Measurements from ENCODE around the gene HOXC12.

Gene HOXC12

GRCh38 chr12:53982648-53983567, 28.2 kb downstream of the HOXC12 start:
- FAIRE-seq (no peak), DNase-seq (ENCODE audit: low spot score) (no peak)

DNA sequence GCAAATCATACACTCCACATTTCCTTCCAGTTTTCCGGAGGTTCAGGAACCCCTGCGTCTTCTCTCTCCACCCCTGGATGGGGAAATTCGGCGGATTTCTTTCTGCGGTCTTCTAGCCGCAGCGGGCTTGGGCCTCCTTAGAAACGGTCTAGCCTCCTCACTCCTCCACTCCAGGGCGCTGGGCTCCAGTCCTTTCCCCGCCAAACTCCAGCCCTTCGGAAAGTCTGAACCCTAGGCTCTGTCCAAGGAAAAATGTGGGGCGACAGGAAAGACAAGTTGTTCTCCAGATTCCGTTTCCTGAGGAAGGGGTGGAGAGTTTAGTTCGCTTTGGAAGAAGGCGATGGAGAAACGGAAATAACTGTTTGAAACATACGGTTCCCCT, 28.9 kb downstream of the HOXC12 start:
- no peak for FAIRE-seq

DNA sequence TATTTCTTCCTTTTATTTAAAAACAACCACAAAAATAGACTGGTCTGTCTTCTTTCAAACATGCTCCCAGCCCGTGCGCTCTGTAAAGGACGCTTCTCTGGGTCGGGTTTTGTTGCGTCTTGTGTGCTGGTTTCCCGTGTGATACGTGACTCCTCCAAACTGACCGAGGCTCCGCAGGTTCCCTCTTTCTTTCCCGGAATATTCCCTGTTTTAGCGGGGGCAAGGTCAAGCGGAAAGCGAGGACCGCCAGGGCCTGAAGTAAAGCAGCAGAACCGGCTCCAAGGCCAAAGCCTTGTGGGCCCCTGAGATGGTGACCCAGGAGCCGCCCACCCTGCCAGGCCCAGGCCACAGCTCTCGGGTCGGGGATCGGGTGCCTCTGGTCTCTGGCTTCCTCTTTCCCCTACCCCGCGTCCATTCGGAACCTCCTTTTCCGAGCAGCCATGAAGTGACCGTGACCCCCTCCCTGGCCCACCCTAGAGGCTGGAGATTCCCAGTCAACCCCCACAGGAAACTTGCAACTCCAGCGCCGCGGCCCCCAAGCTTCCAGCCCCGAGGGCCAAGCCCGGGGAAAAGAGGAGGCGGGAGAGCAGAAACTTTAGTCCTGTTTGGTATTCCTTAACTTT, 29.4 kb downstream of the HOXC12 start:
- no peak for FAIRE-seq
- no peak for DNase-seq (ENCODE audit: low spot score)

More for the DNA sequence above, 28.9 kb downstream of the HOXC12 start:
- DNase-seq (ENCODE audit: low spot score), result no peak

- DNase-seq (ENCODE audit: low spot score) (peak; percentile 92), FAIRE-seq (peak; percentile 92)
Measured at GRCh38 chr12:53984901-53985691, 30.4 kb downstream of the HOXC12 start, which contains the start of gene HOXC10. Gene HOXC10, plus strand, starts transcription at chr12:53985146. Its CDS starts 114 bp downstream, at chr12:53985260.

DNA sequence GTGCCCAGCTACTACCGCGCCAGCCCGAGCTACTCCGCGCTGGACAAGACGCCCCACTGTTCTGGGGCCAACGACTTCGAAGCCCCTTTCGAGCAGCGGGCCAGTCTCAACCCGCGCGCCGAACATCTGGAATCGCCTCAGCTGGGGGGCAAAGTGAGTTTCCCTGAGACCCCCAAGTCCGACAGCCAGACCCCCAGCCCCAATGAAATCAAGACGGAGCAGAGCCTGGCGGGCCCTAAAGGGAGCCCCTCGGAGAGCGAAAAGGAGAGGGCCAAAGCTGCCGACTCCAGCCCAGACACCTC, 30.9 kb downstream of the HOXC12 start:
- FAIRE-seq (no peak), DNase-seq (ENCODE audit: low spot score) (no peak)

- DNase-seq (ENCODE audit: low spot score) (no peak), FAIRE-seq (no peak)
Measured at GRCh38 chr12:53985994-53986685, 31.4 kb downstream of the HOXC12 start.

- no peak for FAIRE-seq
- no peak for DNase-seq (ENCODE audit: low spot score)
Measured at GRCh38 chr12:53986686-53987483, 32.2 kb downstream of the HOXC12 start.

- FAIRE-seq (no peak), DNase-seq (ENCODE audit: low spot score) (no peak)
Measured at GRCh38 chr12:53987787-53988230, 33.1 kb downstream of the HOXC12 start.

DNA sequence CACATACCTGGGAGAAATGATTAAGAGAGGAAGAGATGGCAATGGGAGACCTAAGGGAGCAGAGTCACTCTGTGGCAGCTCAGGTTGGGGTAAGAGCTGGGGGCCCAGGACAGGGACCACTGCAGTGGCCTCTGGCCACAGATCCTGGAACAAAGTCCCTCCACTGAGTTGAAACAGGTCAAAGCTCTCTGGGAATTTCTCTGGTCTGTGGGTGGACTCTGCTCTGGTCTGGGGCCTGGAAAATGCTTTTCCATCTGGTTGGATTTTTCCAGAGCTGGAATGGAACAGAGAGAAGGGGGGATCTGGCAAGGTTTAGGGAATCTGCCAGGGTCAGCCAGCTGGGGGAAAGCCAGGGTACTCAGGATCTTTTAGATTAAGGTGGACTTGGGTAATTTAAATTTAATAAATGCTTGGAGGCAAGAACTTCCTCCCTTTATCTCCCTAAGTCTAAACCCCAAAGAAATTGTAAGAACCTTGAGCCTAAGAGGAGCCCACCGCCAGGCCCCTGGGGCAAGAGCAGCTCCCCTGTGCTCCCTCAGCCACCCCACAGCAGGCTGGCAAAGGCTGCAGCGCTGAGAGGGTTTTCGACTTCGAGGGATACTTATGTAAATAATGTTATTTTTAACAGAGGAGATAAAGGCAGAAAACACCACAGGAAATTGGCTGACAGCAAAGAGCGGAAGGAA, 34.0 kb downstream of the HOXC12 start:
- DNase-seq (ENCODE audit: low spot score), result no peak
- FAIRE-seq, result no peak

GRCh38 chr12:53989227-53990113, 34.8 kb downstream of the HOXC12 start:
- peak; percentile 13 for FAIRE-seq
- DNase-seq (ENCODE audit: low spot score), result peak; percentile 47

DNA sequence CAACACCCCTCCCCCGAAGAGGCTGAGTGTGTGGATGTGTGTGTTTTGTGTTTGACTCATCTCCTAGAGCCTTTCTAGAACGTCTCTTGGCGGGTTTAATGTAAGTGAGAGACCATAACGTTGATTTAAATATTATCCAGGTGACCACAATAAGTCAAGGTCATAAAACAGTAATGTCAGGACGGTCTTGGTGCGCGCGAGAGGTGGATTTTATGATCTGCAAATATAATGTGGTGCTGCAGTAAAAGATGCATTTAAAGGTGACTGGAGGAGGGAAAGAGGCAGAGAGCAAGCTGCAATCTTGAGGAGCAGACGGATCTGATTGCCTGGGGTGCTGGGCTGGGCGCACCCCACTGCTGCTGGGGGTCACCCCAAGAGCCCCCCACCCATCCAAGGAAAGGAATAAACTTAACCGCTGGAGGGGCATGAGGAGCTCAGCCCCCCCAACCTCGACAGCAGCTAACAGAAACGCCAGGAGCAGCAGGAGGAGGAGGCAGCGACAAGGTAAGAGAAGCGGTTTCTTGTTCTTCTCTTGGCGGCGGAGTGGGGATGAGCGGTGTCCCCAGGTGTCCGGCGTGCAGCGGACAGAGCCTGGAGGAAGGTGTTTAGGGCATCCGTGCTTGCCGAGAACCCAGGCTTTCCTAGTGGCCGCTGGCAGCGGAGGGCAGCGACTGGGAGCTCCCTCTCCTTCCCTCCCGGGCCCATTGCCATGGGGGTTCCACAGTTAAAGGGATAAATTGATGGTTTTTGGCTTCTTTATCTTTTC, 35.8 kb downstream of the HOXC12 start:
- no peak for FAIRE-seq
- no peak for DNase-seq (ENCODE audit: low spot score)

DNA sequence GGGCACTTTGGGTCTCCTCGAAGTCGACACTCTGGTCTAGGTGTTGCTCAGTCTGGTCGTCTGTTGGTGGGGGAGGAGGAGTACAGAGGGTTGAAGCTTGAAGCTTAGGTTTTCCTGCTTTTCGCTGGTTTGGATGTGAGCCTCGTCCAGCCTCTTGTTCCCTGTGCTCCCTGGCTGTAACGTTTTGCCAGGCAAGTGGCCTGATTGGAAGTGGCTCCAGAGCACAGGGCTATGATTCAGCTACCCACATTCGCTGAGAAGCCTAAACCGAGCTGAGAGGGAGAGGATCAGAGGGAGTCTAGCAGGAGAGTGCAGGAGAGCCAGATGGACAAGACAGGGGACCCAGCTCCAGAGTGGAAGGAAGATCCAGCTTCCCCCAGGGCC, 36.4 kb downstream of the HOXC12 start:
- FAIRE-seq (no peak), DNase-seq (ENCODE audit: low spot score) (no peak)

DNA sequence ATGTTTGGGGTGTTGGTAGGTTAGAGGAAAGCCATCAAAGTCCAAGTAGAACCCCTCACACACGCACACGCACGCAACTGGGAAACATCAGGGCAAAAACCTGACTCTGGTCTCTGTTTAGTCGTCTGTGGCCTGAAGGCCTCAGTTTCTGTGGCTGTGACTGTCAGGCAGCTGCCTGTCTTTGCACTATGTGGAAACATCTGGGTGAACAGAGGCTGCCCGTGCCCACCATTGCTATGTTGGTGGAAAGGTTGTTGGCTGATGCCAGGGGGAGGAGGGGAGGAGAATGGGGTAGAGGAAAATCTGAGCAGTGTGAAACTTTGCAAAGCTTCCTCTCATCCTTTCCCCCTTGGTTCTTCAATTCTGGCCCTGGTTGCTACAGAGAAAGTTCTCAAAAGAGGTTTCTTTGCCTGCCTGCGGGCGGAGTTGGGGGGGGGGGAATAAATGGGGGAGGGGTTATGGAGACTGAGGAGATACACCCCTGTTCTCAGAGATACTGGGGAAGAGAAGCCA, 37.7 kb downstream of the HOXC12 start:
- DNase-seq (ENCODE audit: low spot score), result no peak
- no peak for FAIRE-seq

DNA sequence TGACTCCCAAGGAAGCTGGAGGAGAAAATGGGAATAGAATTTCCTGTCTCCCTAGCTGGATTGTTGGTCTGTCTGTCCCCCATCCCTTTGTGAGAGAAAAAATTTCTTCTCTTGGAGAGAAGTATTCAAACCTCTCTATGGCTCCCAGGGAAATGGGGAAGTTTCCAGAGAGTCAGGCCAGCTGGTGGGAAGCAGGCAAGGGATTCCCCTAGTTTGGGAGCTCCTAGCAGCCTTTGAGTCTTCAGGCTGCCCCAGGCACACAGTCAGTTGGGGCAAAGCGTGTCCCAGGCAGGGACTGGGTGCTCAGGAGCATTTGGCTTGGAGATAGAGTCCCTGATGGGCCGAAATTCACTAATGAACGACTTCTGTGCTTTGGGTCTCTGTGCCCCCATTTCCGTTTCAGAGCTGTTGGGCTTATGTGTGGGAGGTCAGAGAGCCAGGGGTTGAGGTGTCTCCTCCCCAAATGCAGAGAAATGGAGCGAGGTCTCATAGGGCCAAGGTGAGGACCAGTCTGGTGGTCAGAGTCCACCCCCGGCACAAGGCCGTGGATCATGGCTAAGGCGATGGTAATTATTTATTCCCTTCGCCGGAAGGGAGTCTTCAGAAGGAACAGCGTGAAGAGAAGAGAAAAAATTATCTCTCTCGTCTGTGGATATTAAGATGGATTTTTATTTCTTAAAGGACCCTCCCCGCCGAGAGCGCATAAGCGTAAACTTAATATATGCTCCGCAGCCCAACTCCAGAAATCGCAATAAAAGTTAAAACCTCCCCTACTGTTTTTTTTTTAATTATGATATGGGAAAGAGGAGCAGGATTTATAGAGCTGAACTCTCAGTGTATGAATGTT, 38.7 kb downstream of the HOXC12 start:
- FAIRE-seq (no peak), DNase-seq (ENCODE audit: low spot score) (no peak)

GRCh38 chr12:53994009-53994263, 39.2 kb downstream of the HOXC12 start:
- DNase-seq (ENCODE audit: low spot score) (no peak), FAIRE-seq (no peak)

GRCh38 chr12:53994264-53995001, 39.7 kb downstream of the HOXC12 start:
- DNase-seq (ENCODE audit: low spot score), result peak; percentile 44
- no peak for FAIRE-seq

- DNase-seq (ENCODE audit: low spot score) (no peak), FAIRE-seq (no peak)
Measured at GRCh38 chr12:53995002-53995377, 40.3 kb downstream of the HOXC12 start.
